ENCODE results near the gene UST.

Gene UST

GRCh38 chr6:149057464-149057840 is 310.6 kb downstream of the UST start:
- Histone ChIP-seq H3K79me1 (ENCODE audit: low read depth, low read length) (no peaks in the 10 kb centered on the region), H2AFZ (ENCODE audit: low read length) (no peak overlapping the region), H3K4me3 (ENCODE audit: low read length in 2 of 2) (no peak overlapping the region), H2BK12ac (ENCODE audit: low read length) (no peak overlapping the region), H3K4me2 (ENCODE audit: insufficient read depth, low read length, poor library complexity, severe bottlenecking) (no peak overlapping the region), H3K27me3 (ENCODE audit: control insufficient read depth in 3 of 3, insufficient read depth in 3 of 3, low read depth in 1 of 3, low read length in 3 of 3) (no peaks in the 10 kb centered on the region), H3K4me1 (ENCODE audit: control insufficient read depth in 2 of 2, insufficient read depth in 1 of 2, low read depth in 1 of 2, low read length in 2 of 2) (peaks cover 2 to 10% of the 10 kb centered on the region in 2 donors), H4K91ac (ENCODE audit: low read depth, low read length, poor library complexity) (no peak overlapping the region), H3K36me3 (replicated peaks in 1 of 2; ENCODE audit: control insufficient read depth in 2 of 2, insufficient read depth in 2 of 2, low read length in 2 of 2) (no peaks in the 10 kb centered on the region), H3K4ac (ENCODE audit: low read length) (no peak overlapping the region), H2BK15ac (ENCODE audit: low read length) (no peak overlapping the region), H3K27ac (replicated peaks; ENCODE audit: low read length) (no peak overlapping the region), H2BK5ac (ENCODE audit: low read length) (no peak overlapping the region), H3K9ac (ENCODE audit: low read depth, low read length, poor library complexity) (no peak overlapping the region), H3K23ac (ENCODE audit: low read depth, low read length, poor library complexity) (no peak overlapping the region), H2AK5ac (ENCODE audit: low read depth, low read length) (no peak overlapping the region), H2BK120ac (ENCODE audit: low read depth, low read length) (no peak overlapping the region), H3K14ac (ENCODE audit: low read length) (no peak overlapping the region), H3K9me3 (replicated peaks in 1 of 2; ENCODE audit: control insufficient read depth in 2 of 2, insufficient read depth in 1 of 2, low read depth in 1 of 2, low read length in 2 of 2) (no peaks in the 10 kb centered on the region), H4K8ac (ENCODE audit: low read depth, low read length) (no peak overlapping the region), H3K18ac (ENCODE audit: low read length) (no peak overlapping the region)
- no peak for DNase-seq (ENCODE audit: low spot score)
- WGBS, 2 donors (ENCODE audit: extremely low coverage in 2 of 2, insufficient read length in 2 of 2, insufficient replicate concordance in 1 of 2): no CpG with 5 or more reads among the region's 1 CpG

DNA sequence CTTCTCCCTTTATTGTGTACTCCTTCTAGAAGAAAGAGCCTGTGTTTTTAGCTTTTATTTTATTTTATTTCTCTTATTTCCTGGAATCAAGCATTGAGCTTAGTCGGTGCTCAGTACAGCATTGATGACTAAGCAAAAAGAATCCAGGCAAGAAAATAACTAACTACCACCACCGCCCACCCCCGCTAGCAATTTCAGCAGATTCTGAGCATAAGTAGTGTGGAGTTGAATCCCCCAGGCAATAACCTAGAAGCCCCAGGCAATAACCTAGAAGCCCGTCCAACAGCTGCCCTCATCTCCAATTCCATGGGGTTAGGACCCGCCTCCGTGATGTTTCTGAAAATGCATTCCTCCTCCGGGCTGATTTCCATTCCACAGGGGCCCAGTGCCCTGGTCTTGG is 312.7 kb downstream of the UST start:
- no peak overlapping the region for H3K27ac ChIP-seq (replicated peaks; ENCODE audit: low read length)
- H2AFZ ChIP-seq (ENCODE audit: low read length): no peak overlapping the region
- no peak overlapping the region for H3K4me2 ChIP-seq (ENCODE audit: insufficient read depth, low read length, poor library complexity, severe bottlenecking)
- no peak overlapping the region for H3K9ac ChIP-seq (ENCODE audit: low read depth, low read length, poor library complexity)
- H3K23ac ChIP-seq (ENCODE audit: low read depth, low read length, poor library complexity): no peak overlapping the region
- no peak overlapping the region for H2BK5ac ChIP-seq (ENCODE audit: low read length)
- no peak overlapping the region for H4K91ac ChIP-seq (ENCODE audit: low read depth, low read length, poor library complexity)
- H3K4me3 ChIP-seq (ENCODE audit: low read length in 2 of 2): no peak overlapping the region
- no peak overlapping the region for H2AK5ac ChIP-seq (ENCODE audit: low read depth, low read length)
- H3K9me3 ChIP-seq (replicated peaks in 1 of 2; ENCODE audit: control insufficient read depth in 2 of 2, insufficient read depth in 1 of 2, low read depth in 1 of 2, low read length in 2 of 2): no peaks in the 10 kb centered on the region
- H3K79me1 ChIP-seq (ENCODE audit: low read depth, low read length): no peaks in the 10 kb centered on the region
- no peak overlapping the region for H2BK12ac ChIP-seq (ENCODE audit: low read length)
- H3K14ac ChIP-seq (ENCODE audit: low read length): no peak overlapping the region
- H2BK120ac ChIP-seq (ENCODE audit: low read depth, low read length): no peak overlapping the region
- peaks cover 15 to 20% of the 10 kb centered on the region in 2 donors for H3K4me1 ChIP-seq (ENCODE audit: control insufficient read depth in 2 of 2, insufficient read depth in 1 of 2, low read depth in 1 of 2, low read length in 2 of 2)
- no peaks in the 10 kb centered on the region for H3K36me3 ChIP-seq (replicated peaks in 1 of 2; ENCODE audit: control insufficient read depth in 2 of 2, insufficient read depth in 2 of 2, low read length in 2 of 2)
- H2BK15ac ChIP-seq (ENCODE audit: low read length): no peak overlapping the region
- H3K18ac ChIP-seq (ENCODE audit: low read length): no peak overlapping the region
- H3K4ac ChIP-seq (ENCODE audit: low read length): no peak overlapping the region
- DNase-seq (ENCODE audit: low spot score): no peak
- WGBS, 2 donors (ENCODE audit: extremely low coverage in 2 of 2, insufficient read length in 2 of 2, insufficient replicate concordance in 1 of 2): no CpG with 5 or more reads among the region's 7 CpGs
- no peaks in the 10 kb centered on the region for H3K27me3 ChIP-seq (ENCODE audit: control insufficient read depth in 3 of 3, insufficient read depth in 3 of 3, low read depth in 1 of 3, low read length in 3 of 3)
- no peak overlapping the region for H4K8ac ChIP-seq (ENCODE audit: low read depth, low read length)

- WGBS, 2 donors (ENCODE audit: extremely low coverage in 2 of 2, insufficient read length in 2 of 2, insufficient replicate concordance in 1 of 2): no CpG with 5 or more reads among the region's 19 CpGs
Measured at GRCh38 chr6:149060300-149060984, 313.6 kb downstream of the UST start.

GRCh38 chr6:149060985-149061760 is 314.3 kb downstream of the UST start:
- DNase-seq (ENCODE audit: low spot score): no peak
- Histone ChIP-seq H2BK15ac (ENCODE audit: low read length) (no peak overlapping the region), H4K91ac (ENCODE audit: low read depth, low read length, poor library complexity) (no peak overlapping the region), H3K4ac (ENCODE audit: low read length) (no peak overlapping the region), H3K9me3 (replicated peaks in 1 of 2; ENCODE audit: control insufficient read depth in 2 of 2, insufficient read depth in 1 of 2, low read depth in 1 of 2, low read length in 2 of 2) (no peaks in the 10 kb centered on the region), H3K27ac (replicated peaks; ENCODE audit: low read length) (no peak overlapping the region), H3K18ac (ENCODE audit: low read length) (no peak overlapping the region), H3K79me1 (ENCODE audit: low read depth, low read length) (no peaks in the 10 kb centered on the region), H3K36me3 (replicated peaks in 1 of 2; ENCODE audit: control insufficient read depth in 2 of 2, insufficient read depth in 2 of 2, low read length in 2 of 2) (no peaks in the 10 kb centered on the region), H2AK5ac (ENCODE audit: low read depth, low read length) (no peak overlapping the region), H3K27me3 (ENCODE audit: control insufficient read depth in 3 of 3, insufficient read depth in 3 of 3, low read depth in 1 of 3, low read length in 3 of 3) (no peaks in the 10 kb centered on the region), H3K14ac (ENCODE audit: low read length) (no peak overlapping the region), H2BK12ac (ENCODE audit: low read length) (no peak overlapping the region), H3K4me1 (ENCODE audit: control insufficient read depth in 2 of 2, insufficient read depth in 1 of 2, low read depth in 1 of 2, low read length in 2 of 2) (peaks cover 15 to 20% of the 10 kb centered on the region in 2 donors), H4K8ac (ENCODE audit: low read depth, low read length) (no peak overlapping the region), H3K9ac (ENCODE audit: low read depth, low read length, poor library complexity) (no peak overlapping the region), H3K23ac (ENCODE audit: low read depth, low read length, poor library complexity) (no peak overlapping the region), H2AFZ (ENCODE audit: low read length) (no peak overlapping the region), H3K4me2 (ENCODE audit: insufficient read depth, low read length, poor library complexity, severe bottlenecking) (no peak overlapping the region), H3K4me3 (ENCODE audit: low read length in 2 of 2) (no peak overlapping the region), H2BK120ac (ENCODE audit: low read depth, low read length) (no peak overlapping the region), H2BK5ac (ENCODE audit: low read length) (no peak overlapping the region)
- no CpG with 5 or more reads among the region's 12 CpGs for WGBS, 2 donors (ENCODE audit: extremely low coverage in 2 of 2, insufficient read length in 2 of 2, insufficient replicate concordance in 1 of 2)

More at GRCh38 chr6:149060300-149060984, 313.6 kb downstream of the UST start:
- Histone ChIP-seq H2BK15ac (ENCODE audit: low read length) (no peak overlapping the region), H3K4me2 (ENCODE audit: insufficient read depth, low read length, poor library complexity, severe bottlenecking) (no peak overlapping the region), H3K18ac (ENCODE audit: low read length) (no peak overlapping the region), H2BK12ac (ENCODE audit: low read length) (no peak overlapping the region), H2BK120ac (ENCODE audit: low read depth, low read length) (no peak overlapping the region), H4K8ac (ENCODE audit: low read depth, low read length) (no peak overlapping the region), H3K27ac (replicated peaks; ENCODE audit: low read length) (no peak overlapping the region), H3K36me3 (replicated peaks in 1 of 2; ENCODE audit: control insufficient read depth in 2 of 2, insufficient read depth in 2 of 2, low read length in 2 of 2) (no peaks in the 10 kb centered on the region), H2AK5ac (ENCODE audit: low read depth, low read length) (no peak overlapping the region), H3K27me3 (ENCODE audit: control insufficient read depth in 3 of 3, insufficient read depth in 3 of 3, low read depth in 1 of 3, low read length in 3 of 3) (no peaks in the 10 kb centered on the region), H3K4me3 (ENCODE audit: low read length in 2 of 2) (no peak overlapping the region), H3K4ac (ENCODE audit: low read length) (no peak overlapping the region), H4K91ac (ENCODE audit: low read depth, low read length, poor library complexity) (no peak overlapping the region), H3K4me1 (ENCODE audit: control insufficient read depth in 2 of 2, insufficient read depth in 1 of 2, low read depth in 1 of 2, low read length in 2 of 2) (peaks cover 15 to 20% of the 10 kb centered on the region in 2 donors), H3K79me1 (ENCODE audit: low read depth, low read length) (no peaks in the 10 kb centered on the region), H3K9ac (ENCODE audit: low read depth, low read length, poor library complexity) (no peak overlapping the region), H3K23ac (ENCODE audit: low read depth, low read length, poor library complexity) (no peak overlapping the region), H3K9me3 (replicated peaks in 1 of 2; ENCODE audit: control insufficient read depth in 2 of 2, insufficient read depth in 1 of 2, low read depth in 1 of 2, low read length in 2 of 2) (no peaks in the 10 kb centered on the region), H3K14ac (ENCODE audit: low read length) (no peak overlapping the region), H2BK5ac (ENCODE audit: low read length) (no peak overlapping the region), H2AFZ (ENCODE audit: low read length) (no peak overlapping the region)
- DNase-seq (ENCODE audit: low spot score): no peak
